ENCODE results near the gene ARHGEF11. TPM values are rescaled to one million over a fixed set of nuclear protein-coding genes. Genes with fewer than 3 reads are reported as not detected.

Gene ARHGEF11
- total and polyA plus RNA-seq, 2 donors (not counting 1 experiment from before 2014, with no cell fraction given), result 1.0 to 4.6 TPM

- Histone ChIP-seq H3K9ac (ENCODE audit: low read length) (no peak overlapping the region), H2AFZ (ENCODE audit: insufficient read depth, low read depth, low read length, poor library complexity, severe bottlenecking) (no peak overlapping the region), H3K4me3 (ENCODE audit: control extremely low read depth in 1 of 5, extremely low read depth in 1 of 5, insufficient read depth in 1 of 5, low read depth in 2 of 5, low read length in 4 of 5) (no peak overlapping the region), H3K9me3 (ENCODE audit: control extremely low read depth in 1 of 3, control insufficient read depth in 2 of 3, insufficient read depth in 1 of 3, low read length in 2 of 3) (peaks cover 0 to 5% (median 0%) of the 10 kb centered on the region in 3 donors), H3K4me2 (replicated peaks; ENCODE audit: low read depth, low read length, poor library complexity, severe bottlenecking) (no peak overlapping the region), H3K79me2 (ENCODE audit: control insufficient read depth, insufficient read depth, low read length) (no peaks in the 10 kb centered on the region), H3K36me3 (replicated peaks in 1 of 2; ENCODE audit: control extremely low read depth in 1 of 2, control insufficient read depth in 1 of 2, extremely low read depth in 1 of 2, insufficient read depth in 2 of 2, low read length in 1 of 2) (no peaks in the 10 kb centered on the region), H3K4me1 (ENCODE audit: control insufficient read depth in 2 of 2, insufficient read depth in 2 of 2, low read length in 2 of 2) (no peaks in the 10 kb centered on the region), H3K27ac (ENCODE audit: low read length in 2 of 2) (no peak overlapping the region), H4K20me1 (ENCODE audit: control insufficient read depth, insufficient read depth, low read length, poor library complexity, severe bottlenecking) (no peaks in the 10 kb centered on the region), H3K27me3 (replicated peaks in 1 of 4; ENCODE audit: control extremely low read depth in 1 of 4, control insufficient read depth in 3 of 4, insufficient read depth in 4 of 4, low read length in 3 of 4) (peaks cover 0 to 24% (median 3%) of the 10 kb centered on the region in 4 experiments)
- intact Hi-C loops (cut with micrococcal nuclease), result loop anchor here (5.0 kb wide), 1 partner anchor 244 kb away; no protein-coding TSS in a partner anchor
- ATAC-seq (ENCODE audit: low read depth), result no peak
- H3K27ac Mint-ChIP-seq, result no peak overlapping the region
- peaks cover 36% of the 10 kb centered on the region for H3K27me3 Mint-ChIP-seq
- 74% methylated on average over 17 of the region's 24 CpGs for WGBS (ENCODE audit: insufficient coverage)
- DNase-seq, result no peak
- CTCF ChIA-PET, result no interaction called here
- TF ChIP-seq EZH2 (IDR thresholded peaks at IDR 0.05; ENCODE audit: borderline replicate concordance, insufficient read depth, low read depth, low read length, poor library complexity, severe bottlenecking) (no peak), CTCF (IDR thresholded peaks at IDR 0.05) (no peak)
- no peak overlapping the region for H3K4me3 Mint-ChIP-seq
- POLR2A ChIA-PET, result no interaction called here
- H3K4me1 Mint-ChIP-seq, result no peaks in the 10 kb centered on the region
- no peaks in the 10 kb centered on the region for H3K9me3 Mint-ChIP-seq (ENCODE audit: insufficient read depth)
These were observed 132.4 kb downstream of the ARHGEF11 start for GRCh38 chr1:156912861-156913808.

- Mint-ChIP-seq H3K9me3 (ENCODE audit: insufficient read depth) (no peaks in the 10 kb centered on the region), H3K27ac (no peak overlapping the region), H3K4me3 (no peak overlapping the region), H3K27me3 (peaks cover 33% of the 10 kb centered on the region), H3K4me1 (no peaks in the 10 kb centered on the region)
- no peak for DNase-seq
- no peak overlapping the region for H3K9ac ChIP-seq (ENCODE audit: low read length)
- no peaks in the 10 kb centered on the region for H4K20me1 ChIP-seq (ENCODE audit: control insufficient read depth, insufficient read depth, low read length, poor library complexity, severe bottlenecking)
- POLR2A ChIA-PET, result no interaction called here
- H3K36me3 ChIP-seq (replicated peaks in 1 of 2; ENCODE audit: control extremely low read depth in 1 of 2, control insufficient read depth in 1 of 2, extremely low read depth in 1 of 2, insufficient read depth in 2 of 2, low read length in 1 of 2), result no peaks in the 10 kb centered on the region
- no peak overlapping the region for H3K27ac ChIP-seq (ENCODE audit: low read length in 2 of 2)
- TF ChIP-seq CTCF (IDR thresholded peaks at IDR 0.05), result no peak
- no peak for TF ChIP-seq EZH2 (IDR thresholded peaks at IDR 0.05; ENCODE audit: borderline replicate concordance, insufficient read depth, low read depth, low read length, poor library complexity, severe bottlenecking)
- CTCF ChIA-PET, result interaction anchor here (1.4 kb wide), 1 partner anchor 10 kb away, joined by 4 read pairs; no protein-coding TSS in a partner anchor
- intact Hi-C loops (cut with micrococcal nuclease), result loop anchor here (5.0 kb wide), 1 partner anchor 245 kb away; no protein-coding TSS in a partner anchor
- H3K4me1 ChIP-seq (ENCODE audit: control insufficient read depth in 2 of 2, insufficient read depth in 2 of 2, low read length in 2 of 2), result no peaks in the 10 kb centered on the region
- ATAC-seq (ENCODE audit: low read depth), result no peak
- no peak overlapping the region for H3K4me3 ChIP-seq (ENCODE audit: control extremely low read depth in 1 of 5, extremely low read depth in 1 of 5, insufficient read depth in 1 of 5, low read depth in 2 of 5, low read length in 4 of 5)
- peaks cover 0 to 25% (median 4%) of the 10 kb centered on the region in 4 experiments for H3K27me3 ChIP-seq (replicated peaks in 1 of 4; ENCODE audit: control extremely low read depth in 1 of 4, control insufficient read depth in 3 of 4, insufficient read depth in 4 of 4, low read length in 3 of 4)
- H2AFZ ChIP-seq (ENCODE audit: insufficient read depth, low read depth, low read length, poor library complexity, severe bottlenecking), result no peak overlapping the region
- H3K79me2 ChIP-seq (ENCODE audit: control insufficient read depth, insufficient read depth, low read length), result no peaks in the 10 kb centered on the region
- peaks cover 0 to 3% (median 0%) of the 10 kb centered on the region in 3 donors for H3K9me3 ChIP-seq (ENCODE audit: control extremely low read depth in 1 of 3, control insufficient read depth in 2 of 3, insufficient read depth in 1 of 3, low read length in 2 of 3)
- 76% methylated on average over 2 of the region's 2 CpGs for WGBS (ENCODE audit: insufficient coverage)
- H3K4me2 ChIP-seq (replicated peaks; ENCODE audit: low read depth, low read length, poor library complexity, severe bottlenecking), result no peak overlapping the region
These were observed 133.2 kb downstream of the ARHGEF11 start for GRCh38 chr1:156912310-156912709.

Data from B cell (primary cell).